Right kidney (tissue), 1 donor: ENCODE results near the gene DBX1.
A peak's percentile ranks its signal among the peaks of the same experiment; 100 is the strongest.

Experiments used
- DNase-seq: peaks from one replicate; pipeline ENCODE4 v3.0.0-alpha.2; 2016

Gene DBX1

GRCh38 chr11:20120134-20120925, 39.9 kb downstream of the DBX1 start:
- DNase-seq: no peak

GRCh38 chr11:20119315-20119714, 41.0 kb downstream of the DBX1 start:
- no peak for DNase-seq

GRCh38 chr11:20118209-20118608, 42.1 kb downstream of the DBX1 start:
- no peak for DNase-seq

- no peak for DNase-seq
Observed at GRCh38 chr11:20117291-20117690, 43.0 kb downstream of the DBX1 start.

GRCh38 chr11:20116825-20117224, 43.5 kb downstream of the DBX1 start:
- no peak for DNase-seq

GRCh38 chr11:20114588-20114987, 45.7 kb downstream of the DBX1 start:
- no peak for DNase-seq

- no peak for DNase-seq
Observed at GRCh38 chr11:20113149-20113438, 47.2 kb downstream of the DBX1 start.

- DNase-seq: no peak
Observed at GRCh38 chr11:20112291-20113148, 47.8 kb downstream of the DBX1 start.

- DNase-seq: no peak
Observed at GRCh38 chr11:20111871-20112270, 48.4 kb downstream of the DBX1 start.

- DNase-seq: peak; percentile 51
Observed at GRCh38 chr11:20110908-20111669, 49.2 kb downstream of the DBX1 start.

GRCh38 chr11:20109731-20110445, 50.4 kb downstream of the DBX1 start:
- no peak for DNase-seq
